HG03103 (cell line): ENCODE measurements around the gene CPEB4.
A peak's percentile ranks its signal among the peaks of the same experiment; 100 is the strongest.

ENCODE experiments used
- ATAC-seq: cut with Tn5 transposase; IDR thresholded peaks from one replicate; pipeline ENCODE4 v1.9.1; 2021; ENCODE audit warnings: low read depth; ENCODE audit not compliant: unreplicated experiment

The CPEB4 gene

DNA sequence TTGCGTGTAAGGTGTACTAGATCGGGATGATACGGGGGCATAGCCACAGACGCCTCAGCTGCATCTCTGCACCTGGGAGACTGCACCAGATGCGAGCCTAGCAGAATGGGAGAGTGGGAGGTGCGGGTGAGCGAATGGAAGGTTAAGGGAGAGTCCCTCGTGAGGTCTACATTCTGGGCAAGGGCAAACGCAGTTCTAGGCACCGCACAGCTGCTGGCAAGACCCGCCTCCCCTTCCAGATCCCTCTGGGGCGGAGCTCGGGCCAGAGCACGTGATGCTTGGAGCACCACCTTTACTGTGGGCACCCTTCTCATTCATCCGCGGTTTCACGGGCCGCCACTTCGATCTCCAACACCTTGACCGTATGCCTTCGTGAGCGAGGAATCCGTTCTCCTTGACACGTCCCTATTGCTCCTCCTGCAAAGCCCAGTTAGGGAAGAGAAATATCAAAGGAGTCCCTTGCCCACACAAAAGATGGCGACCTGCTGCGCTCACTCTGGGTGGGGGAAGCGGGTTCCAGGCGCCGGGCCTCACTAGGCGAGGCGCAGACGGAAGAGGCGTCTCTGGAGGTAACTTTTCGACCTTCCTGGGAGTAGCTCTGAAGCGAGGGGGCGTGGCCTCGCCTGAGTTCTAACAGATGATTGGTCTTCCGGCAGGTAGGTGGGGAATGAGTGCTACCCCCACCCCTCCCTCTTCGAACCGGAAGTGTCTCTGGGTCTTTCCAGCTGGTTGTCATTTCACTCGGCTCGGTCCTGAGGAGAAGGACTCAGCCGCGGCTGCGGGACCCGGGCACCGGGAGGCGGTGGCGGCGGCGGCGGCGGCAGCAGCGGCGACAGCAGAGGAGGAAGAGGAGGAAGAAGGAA is at the start of gene CPEB4:
CPEB4 (plus strand) TSS at position 740 of the 863 bp plus-strand sequence. CDS start 1,385 bp downstream, outside the sequence.
- peak; percentile 75 for ATAC-seq

DNA sequence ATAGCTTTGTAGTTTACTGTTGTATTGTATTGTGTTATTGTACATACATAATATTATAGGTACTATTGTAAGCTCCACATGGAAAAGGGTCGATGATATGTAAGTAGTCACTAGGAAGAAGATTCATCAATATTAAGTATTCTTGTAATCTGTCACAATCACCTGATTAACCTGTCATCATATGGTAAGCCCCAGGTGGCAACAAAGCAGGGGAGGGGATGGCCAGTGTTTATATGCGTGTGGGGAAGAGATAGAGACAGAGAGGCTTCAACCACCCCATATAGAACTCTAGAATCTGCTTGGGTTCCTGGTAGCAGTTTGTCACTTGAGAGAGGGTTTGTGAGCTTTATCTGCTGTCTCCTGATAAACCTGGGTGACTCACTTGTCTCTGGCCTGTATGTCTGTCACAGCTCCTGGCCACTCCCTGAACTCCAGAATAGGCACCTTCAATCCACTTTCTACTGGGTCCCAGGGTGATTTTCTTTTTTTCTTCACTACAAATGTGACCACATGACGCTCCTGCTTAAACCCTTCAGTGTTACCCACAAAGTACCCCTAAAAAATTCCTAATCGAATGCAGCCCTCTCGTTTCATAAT is 48.9 kb upstream of the CPEB4 start:
- ATAC-seq: no peak

DNA sequence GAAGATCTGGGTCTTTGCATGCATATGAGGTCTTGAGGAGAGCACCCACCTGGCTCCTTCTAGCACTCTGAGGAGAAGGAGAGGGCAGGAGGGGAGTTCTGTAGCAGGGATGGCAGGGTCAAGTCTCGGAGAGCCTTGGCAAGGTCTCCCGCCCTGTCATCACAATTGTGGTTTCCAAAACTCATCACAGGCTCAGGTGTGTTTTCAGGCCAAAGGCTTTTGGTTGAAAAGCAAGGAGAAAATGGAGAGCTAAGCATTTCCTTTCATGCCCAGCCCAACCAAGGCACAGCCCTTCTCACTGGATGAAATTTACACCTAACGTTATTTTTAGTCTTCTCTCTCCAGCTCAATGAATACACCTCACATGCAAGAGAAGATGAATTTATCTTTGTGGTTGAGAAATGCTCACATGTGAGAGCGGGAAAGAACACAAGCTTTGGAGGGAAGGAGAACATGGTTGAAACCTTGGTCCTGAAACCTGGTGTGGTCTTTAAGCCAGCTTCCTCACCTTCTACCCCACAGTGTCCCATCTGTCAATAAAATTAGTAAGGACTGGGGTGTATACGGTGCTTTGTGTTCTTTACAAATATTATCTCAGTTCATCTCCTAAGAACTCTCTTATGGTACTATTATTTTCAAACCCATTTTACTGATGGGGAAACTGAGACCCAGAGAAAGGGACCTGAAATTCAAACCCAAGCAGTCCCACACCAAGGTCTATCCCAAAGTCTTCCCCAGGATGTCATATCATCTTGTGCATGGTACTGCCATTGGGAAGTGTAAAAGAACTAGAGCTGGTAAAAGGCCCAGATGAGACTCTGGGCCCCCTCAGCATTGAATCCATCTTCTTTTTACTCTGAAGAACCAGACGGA is 47.8 kb upstream of the CPEB4 start:
- no peak for ATAC-seq

DNA sequence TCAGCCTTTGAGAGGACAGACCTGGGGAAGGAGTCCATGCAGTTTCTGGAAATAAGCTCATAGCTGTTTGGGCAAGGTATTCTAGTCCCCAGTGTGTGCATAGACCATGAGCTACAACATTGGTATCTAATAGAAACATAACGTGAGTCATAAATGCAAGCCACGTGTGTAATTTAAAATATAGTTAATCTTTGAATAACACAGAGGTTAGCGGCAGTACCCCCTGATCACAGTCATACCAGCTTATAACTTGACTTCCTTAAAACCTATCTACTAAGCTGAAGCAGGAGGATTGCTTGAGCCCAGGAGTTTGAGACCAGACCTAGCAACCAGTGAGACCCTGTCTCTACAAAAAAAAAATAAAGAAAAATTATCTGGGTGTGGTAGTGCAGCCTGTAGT is 46.4 kb upstream of the CPEB4 start:
- no peak for ATAC-seq

DNA sequence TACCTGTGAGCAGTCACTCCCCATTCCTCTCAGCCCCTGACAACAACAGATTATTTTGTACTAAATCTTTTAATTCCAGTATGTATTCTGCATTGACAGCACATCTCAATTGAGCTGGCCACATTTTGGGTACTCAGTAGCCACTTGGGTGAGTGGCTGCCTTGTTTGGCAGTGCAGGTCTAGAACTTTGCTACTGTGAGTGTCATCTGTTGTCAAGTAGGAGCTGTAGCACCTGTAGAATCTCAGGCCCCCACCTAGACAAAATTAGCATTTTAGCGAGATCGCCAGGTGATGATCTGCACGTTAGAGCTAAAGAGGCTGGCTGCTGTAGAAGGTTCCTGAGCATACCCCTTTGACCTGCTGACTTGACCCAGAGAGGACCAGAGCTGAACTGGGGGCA is 44.4 kb upstream of the CPEB4 start:
- no peak for ATAC-seq

DNA sequence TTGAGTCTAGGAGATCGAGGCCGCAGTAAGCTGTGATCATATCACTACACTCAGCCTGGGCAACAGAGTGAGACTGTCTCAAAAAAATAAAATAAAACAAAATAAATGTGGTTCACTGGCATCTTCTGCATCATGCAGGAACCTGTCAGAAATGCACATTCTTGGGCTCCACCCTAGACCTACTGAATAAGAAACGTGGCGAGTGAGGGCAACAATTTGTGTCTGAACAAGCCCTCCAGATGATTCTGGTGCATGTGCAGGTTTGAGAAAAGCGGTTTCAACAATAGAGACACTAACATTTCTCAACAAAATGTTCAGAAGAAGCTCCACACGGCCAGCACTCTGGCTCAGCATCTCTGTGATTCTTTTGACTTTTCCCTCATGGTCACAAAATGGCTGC is 42.8 kb upstream of the CPEB4 start:
- ATAC-seq: no peak

DNA sequence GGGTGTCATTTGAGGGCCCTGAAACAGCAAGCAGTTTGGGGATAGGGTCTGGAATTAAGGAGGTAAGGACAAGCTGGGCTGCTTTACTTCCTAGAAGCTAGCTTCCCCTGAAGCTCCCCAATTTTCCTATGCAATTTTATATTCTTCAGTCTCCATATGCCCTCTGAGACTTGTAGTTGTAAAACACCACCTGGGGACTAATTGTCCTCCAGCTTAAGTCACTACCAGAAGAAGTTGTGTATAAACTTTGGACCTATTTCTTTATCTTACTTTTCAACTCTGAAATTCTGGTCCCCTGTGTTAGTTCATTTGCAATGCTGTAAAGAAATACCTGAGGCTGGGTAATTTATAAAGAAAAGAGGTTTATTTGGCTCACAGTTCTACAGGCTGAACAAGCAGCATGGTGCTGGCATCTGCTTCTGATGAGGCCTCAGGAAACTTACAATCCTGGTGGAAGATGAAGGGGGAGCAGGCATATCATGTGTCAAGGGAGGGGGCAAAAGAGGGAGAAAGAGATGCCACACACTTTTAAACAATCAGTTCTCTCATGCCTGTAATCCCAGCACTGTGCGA is 41.1 kb upstream of the CPEB4 start:
- ATAC-seq: no peak

DNA sequence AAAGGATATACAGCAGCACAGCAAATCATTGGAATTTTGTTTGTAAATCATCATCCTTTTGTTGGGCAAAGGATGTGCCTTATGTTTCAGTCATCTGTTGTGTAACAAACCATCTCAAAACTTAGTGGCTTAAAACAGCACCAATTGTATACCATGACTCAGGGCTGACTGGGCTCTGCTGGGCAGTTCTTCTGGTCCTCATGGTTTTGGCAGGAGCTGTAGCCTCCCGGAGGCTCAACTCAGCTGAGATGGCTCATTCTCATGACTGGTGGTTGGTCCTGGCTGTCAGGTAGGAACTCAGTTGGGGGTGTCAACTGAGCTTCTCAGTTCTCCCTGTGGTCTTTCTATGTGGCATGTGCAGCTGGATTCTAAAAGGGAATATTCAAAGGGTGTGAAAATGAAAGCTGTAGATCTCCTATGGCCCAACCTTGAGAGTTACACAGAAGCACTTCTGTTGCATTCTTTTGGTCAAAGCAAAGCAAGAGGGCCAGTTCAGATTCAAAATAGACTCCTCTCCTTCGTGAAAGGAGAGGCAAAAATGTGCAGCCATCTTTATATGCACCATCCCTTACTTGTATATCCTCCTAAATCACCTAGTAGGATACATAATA is 39.1 kb upstream of the CPEB4 start:
- no peak for ATAC-seq

DNA sequence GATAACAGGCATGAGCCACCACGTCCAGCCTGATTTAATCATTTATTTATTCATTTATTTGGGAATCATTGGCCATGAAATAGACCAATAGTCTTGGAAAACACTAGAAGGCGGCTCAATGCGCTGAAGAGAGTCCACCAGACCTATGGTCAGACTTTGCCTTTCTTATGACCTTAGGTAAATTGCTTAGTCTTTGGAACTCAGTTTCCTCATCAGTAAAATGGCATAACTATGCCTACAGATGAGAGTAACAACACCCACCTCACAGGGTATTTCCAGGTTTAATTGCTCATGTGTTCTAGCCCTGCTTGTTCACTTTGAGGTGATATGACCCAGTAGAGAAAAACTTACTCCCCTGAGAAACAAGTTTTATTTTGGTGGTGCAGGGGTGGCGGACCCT is 38.2 kb upstream of the CPEB4 start:
- no peak for ATAC-seq

DNA sequence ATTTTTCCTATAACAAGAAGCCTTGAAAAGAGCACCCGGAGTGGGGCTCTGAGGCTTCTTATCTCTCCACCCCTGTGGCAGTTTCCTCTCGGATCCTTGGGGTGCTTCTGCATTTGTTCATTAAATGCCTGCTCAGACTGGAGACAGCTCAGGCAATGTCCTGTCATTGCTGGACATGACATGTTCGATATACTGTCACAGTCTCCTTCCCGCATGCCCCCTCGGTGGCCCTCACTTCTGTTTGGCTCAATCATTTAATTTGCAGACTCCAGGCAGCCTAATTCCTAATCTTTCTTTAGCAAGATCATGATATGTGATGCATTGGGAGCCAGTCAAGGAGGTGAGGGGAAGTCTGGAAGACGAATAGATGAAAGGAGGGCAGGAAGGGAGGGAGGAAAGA is 37.5 kb upstream of the CPEB4 start:
- ATAC-seq: no peak

DNA sequence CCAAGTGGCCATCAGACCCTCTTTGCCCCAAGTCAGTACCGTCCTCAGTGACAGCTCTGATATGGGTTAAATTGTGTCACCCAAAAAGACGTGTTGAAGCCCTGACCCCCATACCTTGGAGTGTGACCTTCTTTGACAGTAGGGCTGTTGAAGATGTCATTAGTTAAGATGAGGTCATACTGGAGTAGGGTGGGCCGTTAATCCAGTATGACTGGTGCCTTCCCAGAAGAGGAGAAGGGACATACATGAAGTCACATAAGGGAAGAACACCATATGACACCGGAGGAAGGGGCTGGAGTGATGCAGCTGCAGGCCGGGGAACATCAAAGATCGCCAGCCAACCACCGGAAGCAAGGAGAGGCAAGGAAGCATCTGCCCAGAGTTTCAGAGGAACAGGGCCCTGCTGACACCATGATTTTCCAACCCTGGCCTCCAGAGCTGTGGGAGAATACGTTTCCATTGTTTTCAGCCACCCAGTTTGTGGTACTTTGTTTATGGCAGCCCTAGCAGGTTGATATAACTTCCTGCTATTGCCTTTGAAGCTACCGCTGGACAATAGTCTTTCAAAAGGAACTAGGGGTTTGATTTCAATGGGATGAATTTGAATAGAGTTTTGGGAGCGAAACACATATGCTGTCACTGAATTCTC is 36.4 kb upstream of the CPEB4 start:
- ATAC-seq: no peak

DNA sequence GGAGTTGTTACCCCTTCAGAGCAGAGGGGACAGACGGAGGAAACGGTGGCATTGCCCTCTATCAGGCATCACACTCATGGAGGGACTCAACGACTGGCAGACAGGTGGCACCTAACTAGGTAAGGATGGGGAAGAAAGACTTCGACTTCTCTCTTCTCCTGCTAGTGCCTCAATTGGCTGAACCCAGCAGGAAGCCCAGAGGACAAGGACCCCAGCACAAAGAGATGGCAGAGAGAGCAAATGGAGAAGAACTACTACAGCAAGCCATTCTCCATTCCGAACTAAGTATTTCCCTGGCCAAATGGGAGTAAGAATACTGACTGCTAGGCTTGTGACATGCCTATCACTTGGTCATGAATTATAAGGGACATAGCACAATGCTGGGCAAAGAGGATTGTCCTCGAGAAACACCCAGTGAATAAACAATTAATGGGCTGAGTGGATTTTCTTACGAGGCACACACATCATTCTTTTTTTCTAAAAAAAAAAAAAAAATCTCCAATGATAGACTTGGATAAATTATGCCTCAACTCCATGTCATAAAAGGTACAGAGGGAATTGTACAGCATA is 35.3 kb upstream of the CPEB4 start:
- ATAC-seq: no peak

DNA sequence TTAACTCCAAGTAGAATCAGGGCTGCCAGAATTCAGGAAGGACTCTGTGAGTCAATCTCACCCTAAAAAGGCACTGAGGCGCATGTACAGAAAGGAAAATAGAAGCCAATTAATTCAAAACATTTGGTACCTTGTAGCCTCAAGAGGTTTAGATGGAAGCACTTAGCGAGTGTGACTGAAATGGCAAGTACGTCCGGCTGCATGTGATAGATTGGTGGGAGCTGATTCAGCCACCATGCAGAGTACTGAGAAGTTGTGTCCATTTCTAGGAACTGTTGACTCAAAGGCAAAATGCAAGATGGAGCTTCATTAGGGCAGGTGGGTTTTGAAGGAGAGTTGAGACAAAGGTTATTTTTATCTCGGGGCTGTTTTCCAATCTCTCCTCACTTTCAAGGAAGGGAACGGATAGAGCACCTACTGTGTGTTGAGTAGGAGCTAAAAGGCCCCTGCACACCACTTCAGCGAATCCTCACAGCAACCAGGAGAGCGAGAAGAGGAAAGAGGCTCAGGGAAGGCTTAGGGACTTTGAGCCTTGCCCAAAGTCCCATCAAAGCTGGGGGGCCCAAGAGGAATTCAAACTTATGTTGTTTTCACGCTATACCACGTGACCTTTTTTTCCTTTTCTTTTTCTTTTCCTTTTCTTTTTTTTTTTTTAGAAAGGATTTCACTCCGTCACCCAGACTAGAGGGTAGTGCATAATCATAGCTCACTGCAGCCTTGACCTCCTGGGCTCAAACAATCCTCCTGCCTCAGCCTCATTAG is 34.6 kb upstream of the CPEB4 start:
- ATAC-seq: no peak

DNA sequence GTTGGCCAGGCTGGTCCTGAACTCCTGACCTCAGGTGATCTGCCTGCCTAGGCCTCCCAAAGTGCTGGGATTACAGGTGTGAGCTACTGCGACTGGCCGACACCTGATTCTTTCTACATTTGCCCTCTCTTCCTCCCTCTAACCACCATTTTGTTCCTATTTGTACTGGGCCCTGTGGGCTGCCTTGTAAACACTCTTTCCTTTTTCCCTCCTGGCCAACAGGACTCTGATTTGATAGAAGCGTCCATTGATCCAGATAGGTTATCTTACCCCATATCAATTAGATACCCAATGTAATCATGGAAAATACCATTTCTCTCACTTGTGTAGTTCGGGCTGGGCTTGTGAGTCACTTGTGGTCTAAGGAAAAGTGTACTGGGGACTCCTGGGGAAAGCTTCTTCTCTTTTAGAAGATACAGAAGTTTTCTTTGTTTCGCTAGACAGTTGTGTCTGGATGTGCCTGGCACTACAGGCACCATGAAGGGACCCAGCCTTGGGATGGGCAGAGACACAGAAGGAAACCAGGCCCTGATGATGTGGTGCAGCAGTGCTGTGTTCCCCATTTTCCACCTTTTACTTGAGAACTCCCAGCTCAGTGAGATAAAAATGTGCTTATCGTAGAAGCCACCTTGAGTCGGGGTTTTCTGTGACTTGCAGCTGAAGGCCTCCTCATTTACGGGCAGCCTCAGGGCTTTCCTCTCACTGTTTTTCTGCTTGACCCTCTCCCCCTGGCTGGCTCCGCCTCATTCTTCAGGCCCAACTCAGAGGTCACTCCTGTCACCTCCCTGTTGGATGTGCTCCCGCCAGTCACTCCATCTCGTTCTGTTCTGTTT is 32.8 kb upstream of the CPEB4 start:
- no peak for ATAC-seq

DNA sequence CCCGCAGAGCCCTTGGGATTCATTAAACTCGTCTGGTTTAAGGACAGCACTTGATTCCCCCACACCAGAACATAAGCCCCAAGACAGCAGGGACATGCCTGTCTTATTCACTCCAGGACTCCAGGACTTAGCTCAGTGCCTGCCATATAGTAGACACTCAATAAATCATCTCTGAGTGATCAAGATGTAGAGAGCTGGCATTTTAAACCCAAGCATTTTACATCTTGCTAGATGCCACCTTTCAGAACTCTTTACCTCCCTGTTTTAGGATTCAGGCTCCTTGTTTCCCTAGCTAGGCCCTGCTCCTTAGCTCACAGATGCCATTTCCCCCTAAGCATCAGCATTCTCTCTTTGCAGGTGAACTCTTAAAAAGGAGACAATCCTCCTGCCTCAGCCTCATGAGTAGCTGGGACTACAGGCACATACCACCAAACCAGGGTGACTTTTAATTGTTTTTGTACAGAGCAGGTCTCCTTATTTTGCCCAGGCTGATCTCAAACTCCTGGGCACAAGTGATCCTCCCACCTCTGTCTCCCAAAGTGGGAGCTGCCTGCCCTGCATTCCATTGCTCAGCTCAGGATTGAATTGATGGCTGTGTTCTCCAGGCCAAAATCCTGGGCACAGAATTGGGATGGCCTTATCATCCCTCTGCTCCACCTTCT is 32.0 kb upstream of the CPEB4 start:
- ATAC-seq: no peak

DNA sequence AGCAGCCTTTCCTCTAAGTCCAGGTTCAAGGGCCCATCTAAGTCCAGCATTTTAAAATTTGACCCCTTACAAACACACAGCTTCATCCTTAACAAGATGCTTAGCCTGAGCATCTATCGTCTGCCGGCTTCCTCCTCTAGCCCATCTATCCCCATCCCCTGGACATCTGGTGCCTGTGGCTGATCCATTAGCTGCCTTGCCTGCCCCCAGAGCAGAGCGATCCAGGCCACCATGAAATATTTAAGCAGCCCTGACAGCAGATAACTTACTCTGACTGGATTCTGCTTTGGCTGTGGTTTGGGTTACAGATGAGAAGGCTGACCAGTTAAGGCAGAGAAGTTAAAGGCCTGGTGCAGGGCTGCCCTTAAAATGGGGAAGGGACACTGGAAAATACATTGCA is 30.9 kb upstream of the CPEB4 start:
- no peak for ATAC-seq

DNA sequence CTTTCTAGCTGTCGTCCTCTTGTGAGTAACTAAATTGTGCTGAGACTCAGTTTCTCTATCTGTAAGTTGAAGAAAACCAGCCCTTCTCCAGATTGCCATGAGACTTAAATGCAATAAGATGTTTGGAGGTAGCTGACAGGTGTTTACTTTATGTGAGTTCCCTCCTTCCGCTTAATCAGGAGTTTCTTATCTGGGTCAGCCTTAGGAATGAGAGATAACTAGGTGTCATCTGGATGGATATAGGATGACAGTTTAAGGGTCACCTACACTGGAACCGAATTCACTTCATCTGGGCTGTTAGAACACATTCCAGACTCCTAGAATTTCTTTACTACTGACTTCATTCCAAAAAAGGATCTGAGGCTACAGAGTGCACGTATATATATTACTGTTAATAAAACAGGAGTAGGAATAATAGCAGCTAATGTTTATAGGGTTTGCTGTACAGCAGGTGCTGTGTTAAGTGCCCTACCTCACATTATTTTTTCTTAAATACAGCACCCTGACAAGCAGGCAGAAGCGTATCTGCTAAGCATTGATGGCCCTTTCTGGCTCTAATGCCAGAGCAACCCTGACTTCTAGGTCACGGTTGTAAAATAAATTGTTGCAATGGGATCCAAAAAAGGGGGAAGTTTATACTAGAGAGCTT is 30.0 kb upstream of the CPEB4 start:
- no peak for ATAC-seq
